GM23338 (cell line): ENCODE measurements around the gene EMD. TPM values are rescaled to one million over a fixed set of nuclear protein-coding genes. Genes with fewer than 3 reads are reported as not detected.

Experiments used
- ATAC-seq: fragments of 200-7000 bp; cut with Tn5 transposase; 3 replicates; pipeline ENCODE4 v1.9.1; 2020
- DNase-seq: peaks from one replicate; pipeline ENCODE4 v3.0.0-alpha.2; 2015; ENCODE audit warnings: low spot score
- H2AFZ ChIP-seq: fragments of 200-600 bp; sonication (generic); 2 replicates; pipeline ENCODE4 v1.8.0; 2016; ENCODE audit warnings: antibody characterized with exemption, mild to moderate bottlenecking, moderate library complexity
- H3F3A ChIP-seq: fragments of 200-600 bp; sonication (generic); replicated peaks from 2 replicates; pipeline ENCODE4 v1.8.0; 2017; ENCODE audit warnings: antibody characterized with exemption, mixed run types, low read depth
- H3K27ac ChIP-seq: fragments of 200-600 bp; sonication (generic); 2 replicates; pipeline ENCODE4 v1.6.1; 2016; ENCODE audit warnings: low read depth
- H3K27me3 ChIP-seq: fragments of 200-600 bp; sonication (generic); 2 replicates; pipeline ENCODE4 v1.8.0; 2016; ENCODE audit warnings: mild to moderate bottlenecking, mixed run types, moderate library complexity; ENCODE audit not compliant: insufficient read depth
- H3K36me3 ChIP-seq: fragments of 200-600 bp; sonication (generic); 2 replicates; pipeline ENCODE4 v1.8.0; 2016; ENCODE audit warnings: mild to moderate bottlenecking; ENCODE audit not compliant: insufficient read depth
- H3K4me1 ChIP-seq: fragments of 200-600 bp; sonication (generic); 2 replicates; pipeline ENCODE4 v1.8.0; 2016; ENCODE audit warnings: mild to moderate bottlenecking, moderate library complexity; ENCODE audit not compliant: insufficient read depth
- H3K4me2 ChIP-seq: fragments of 200-600 bp; sonication (generic); 2 replicates; pipeline ENCODE4 v1.7.1; 2017; ENCODE audit warnings: mixed run types
- H3K4me3 ChIP-seq: fragments of 200-600 bp; sonication (generic); 2 replicates; pipeline ENCODE4 v1.6.1; 2016; ENCODE audit warnings: mixed run types
- H3K79me2 ChIP-seq: fragments of 200-600 bp; sonication (generic); replicated peaks from 2 replicates; pipeline ENCODE4 v1.8.0; 2017; ENCODE audit warnings: mild to moderate bottlenecking; ENCODE audit not compliant: insufficient read depth
- H3K9me2 ChIP-seq: fragments of 200-600 bp; sonication (generic); 2 replicates; pipeline ENCODE4 v1.8.0; 2017; ENCODE audit not compliant: insufficient read depth
- H4K20me1 ChIP-seq: fragments of 200-600 bp; sonication (generic); replicated peaks from 2 replicates; pipeline ENCODE4 v1.8.0; 2017; ENCODE audit warnings: mild to moderate bottlenecking; ENCODE audit not compliant: insufficient read depth
- H3K27ac Mint-ChIP-seq: 2 replicates; pipeline ENCODE4 v1.8.0; 2020; ENCODE audit warnings: inconsistent platforms, mild to moderate bottlenecking, moderate library complexity, mixed read lengths
- H3K27me3 Mint-ChIP-seq: 3 replicates; pipeline ENCODE4 v1.8.0; 2022; ENCODE audit warnings: low read depth, mild to moderate bottlenecking, moderate library complexity, mixed read lengths, inconsistent platforms; ENCODE audit not compliant: insufficient read depth, poor library complexity
- H3K36me3 Mint-ChIP-seq: 3 replicates; pipeline ENCODE4 v1.8.0; 2021; ENCODE audit warnings: low read depth, mild to moderate bottlenecking, inconsistent platforms, moderate library complexity, mixed read lengths
- H3K4me1 Mint-ChIP-seq: 3 replicates; pipeline ENCODE4 v1.8.0; 2020; ENCODE audit warnings: mild to moderate bottlenecking, inconsistent platforms, mixed read lengths
- H3K4me3 Mint-ChIP-seq: 3 replicates; pipeline ENCODE4 v1.8.0; 2021; ENCODE audit warnings: moderate library complexity, mild to moderate bottlenecking, inconsistent platforms, mixed read lengths
- H3K9me3 Mint-ChIP-seq: 3 replicates; pipeline ENCODE4 v1.8.0; 2020; ENCODE audit warnings: moderate library complexity, mild to moderate bottlenecking, inconsistent platforms, mixed read lengths
- CREB1 ChIP-seq: fragments of 250-450 bp; sonication (Bioruptor Pico); IDR thresholded peaks from 2 replicates; pipeline ENCODE4 v1.5.0; 2020; ENCODE audit warnings: low read depth, mild to moderate bottlenecking, moderate library complexity
- JUNB ChIP-seq: IDR thresholded peaks from one replicate; pipeline ENCODE4 v1.6.1; 2016; ENCODE audit warnings: antibody characterized with exemption; ENCODE audit not compliant: unreplicated experiment
- NANOG ChIP-seq: IDR thresholded peaks from 2 replicates; pipeline ENCODE4 v1.6.1; 2016; ENCODE audit warnings: antibody characterized with exemption, borderline replicate concordance
- STAT1 ChIP-seq: IDR thresholded peaks from one replicate; pipeline ENCODE4 v1.6.1; 2016; ENCODE audit warnings: antibody characterized with exemption; ENCODE audit not compliant: unreplicated experiment
- ZNF114 ChIP-seq: fragments of 250-450 bp; sonication (Bioruptor Pico); IDR thresholded peaks from 2 replicates; pipeline ENCODE4 v1.5.0; 2020; ENCODE audit warnings: mild to moderate bottlenecking, moderate library complexity
- ZNF331 ChIP-seq: fragments of 250-450 bp; sonication (Bioruptor Pico); IDR thresholded peaks from 2 replicates; pipeline ENCODE4 v1.5.0; 2020; ENCODE audit warnings: low read depth, mild to moderate bottlenecking, moderate library complexity
- polyA plus RNA-seq: library from polyadenylated mRNA; unstranded; fragments of >200 nt; fragmentation: Nextera tagmentation; extraction: Ambion mirVana; gene quantifications from 2 replicates; pipeline ENCODE4 v1.2.1, GENCODE V29; 2016
- total RNA-seq: library from RNA; depleted of rRNA; stranded (reverse); fragments of >200 nt; shearing (Covaris generic); gene quantifications from 2 replicates; pipeline ENCODE4 v1.2.3, GENCODE V29; 2014
- TF ChIP-seq, protein P1 (sequence below): IDR thresholded peaks from one replicate; pipeline ENCODE4 v1.6.1; 2018; ENCODE audit warnings: antibody characterized with exemption; ENCODE audit not compliant: unreplicated experiment
- TF ChIP-seq, protein P2 (sequence below): fragments of 250-450 bp; sonication (Bioruptor Pico); IDR thresholded peaks from 2 replicates; pipeline ENCODE4 v1.5.0; 2020; ENCODE audit warnings: mild to moderate bottlenecking, moderate library complexity

The EMD gene
- total and polyA plus RNA-seq, 2 experiments from 2014 or later, result 74.2 to 78.6 TPM

DNA sequence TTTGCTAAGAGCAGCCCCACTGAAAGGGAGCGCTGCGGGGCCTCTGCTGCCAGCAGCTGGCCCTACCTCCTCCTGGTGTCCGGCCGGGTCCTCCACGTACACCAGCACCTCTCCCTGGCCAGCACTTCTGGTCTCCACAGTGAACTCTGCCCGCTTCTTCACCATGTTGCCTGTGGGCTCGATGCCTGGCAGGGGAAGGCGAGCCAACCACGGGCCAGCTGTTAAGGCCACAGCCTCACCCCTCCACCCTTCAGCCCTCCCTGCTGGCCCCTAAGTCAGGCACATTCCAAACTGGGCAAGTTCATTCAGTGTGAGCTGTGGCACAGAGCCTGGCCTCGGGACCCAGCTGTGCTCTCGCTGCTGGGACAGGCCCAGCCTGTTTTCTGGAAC lies 12.4 kb upstream of the EMD start:
- H3K27ac ChIP-seq, result 0 out of 2 replicates have a peak overlapping the region, but pooled peaks have one; percentile 19
- no peaks in the 10 kb centered on the region for H3K9me2 ChIP-seq
- no peak for TF ChIP-seq ZNF331 (CRISPR knock-in tag)
- DNase-seq (no peak), ATAC-seq (no peak)
- H3K27me3 ChIP-seq, result no peaks in the 10 kb centered on the region
- Mint-ChIP-seq H3K4me1 (no peaks in the 10 kb centered on the region; the same call in 2 of the 3 replicates), H3K27me3 (peaks cover 23% of the 10 kb centered on the region), H3K9me3 (peaks cover 5% of the 10 kb centered on the region; the same call in 2 of the 3 replicates), H3K36me3 (peaks cover 75% of the 10 kb centered on the region), H3K27ac (peak overlapping the region; percentile 70; the same call in 1 of the 2 replicates), H3K4me3 (no peak overlapping the region)
- H3K36me3 ChIP-seq, result peaks cover 9% of the 10 kb centered on the region
- no peak overlapping the region for H3K4me2 ChIP-seq
- peaks cover 6% of the 10 kb centered on the region for H4K20me1 ChIP-seq
- peaks cover 55% of the 10 kb centered on the region for H3K79me2 ChIP-seq
- H3K4me3 ChIP-seq, result no peak overlapping the region
- H3F3A ChIP-seq, result 0 out of 2 replicates have a peak, but pooled peaks cover 4% of the 10 kb centered on the region
- H2AFZ ChIP-seq, result no peak overlapping the region
- H3K4me1 ChIP-seq, result no peaks in the 10 kb centered on the region

DNA sequence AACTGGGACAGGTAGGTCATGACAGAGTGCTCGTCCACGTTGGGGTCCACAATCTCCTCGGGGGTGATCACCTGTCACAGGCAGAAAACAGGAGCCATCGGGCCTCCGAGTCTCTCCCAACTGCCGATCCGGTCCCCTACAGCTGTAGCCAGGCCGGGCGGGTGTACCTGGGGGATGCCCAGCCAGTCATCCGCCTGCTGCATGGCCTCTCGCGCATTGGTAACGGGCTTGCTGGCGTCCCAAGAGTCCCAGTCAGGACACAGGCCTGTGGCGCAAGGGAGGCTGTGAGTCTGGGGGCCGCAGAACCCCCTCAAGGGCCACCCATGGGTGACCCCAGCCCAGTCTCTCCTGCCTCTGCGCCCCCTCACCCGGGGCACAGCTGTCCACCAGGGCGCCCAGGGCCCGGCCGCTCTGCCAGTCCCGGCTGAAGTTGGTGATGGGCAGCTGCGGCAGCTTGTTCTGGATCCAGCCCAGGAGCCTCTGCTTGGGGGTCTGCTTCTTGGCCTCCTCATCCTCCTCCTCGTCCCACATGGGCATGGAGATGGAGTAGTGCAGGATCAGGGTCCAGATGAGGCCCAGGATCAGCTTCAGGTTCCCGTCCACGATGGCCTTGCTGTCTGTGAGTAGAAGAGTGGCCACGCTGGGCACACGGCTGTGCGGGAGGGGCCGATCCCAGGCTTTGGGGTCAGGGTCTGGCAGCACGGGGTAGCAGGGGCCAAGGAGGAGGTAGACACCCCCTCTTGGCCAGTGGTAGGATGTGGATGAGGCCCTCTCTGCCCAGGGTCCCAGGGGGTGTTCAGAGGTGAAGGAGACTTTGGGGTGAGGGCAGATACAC lies 11.4 kb upstream of the EMD start:
- Histone ChIP-seq H3K36me3 (peaks cover 7% of the 10 kb centered on the region), H3F3A (0 out of 2 replicates have a peak, but pooled peaks cover 4% of the 10 kb centered on the region), H3K4me3 (no peak overlapping the region), H3K4me2 (peak overlapping the region; percentile 81; the same call in 1 of the 2 replicates), H3K27me3 (no peaks in the 10 kb centered on the region), H4K20me1 (peaks cover 6% of the 10 kb centered on the region), H3K9me2 (no peaks in the 10 kb centered on the region), H2AFZ (no peak overlapping the region), H3K27ac (0 out of 2 replicates have a peak overlapping the region, but pooled peaks have one; percentile 80), H3K79me2 (peaks cover 49% of the 10 kb centered on the region), H3K4me1 (0 out of 2 replicates have a peak, but pooled peaks cover 4% of the 10 kb centered on the region)
- DNase-seq (no peak), ATAC-seq (no peak)
- peaks cover 66% of the 10 kb centered on the region for H3K36me3 Mint-ChIP-seq
- H3K4me3 Mint-ChIP-seq, result peak overlapping the region; percentile 91
- H3K27me3 Mint-ChIP-seq, result peaks cover 27% of the 10 kb centered on the region
- peaks cover 5% of the 10 kb centered on the region; the same call in 2 of the 3 replicates for H3K9me3 Mint-ChIP-seq
- H3K27ac Mint-ChIP-seq, result peak overlapping the region; percentile 74
- H3K4me1 Mint-ChIP-seq, result peaks cover 5% of the 10 kb centered on the region; the same call in 1 of the 3 replicates
- TF ChIP-seq JUNB (no peak), NANOG (no peak), ZNF114 (CRISPR knock-in tag) (no peak), CREB1 (CRISPR knock-in tag) (no peak), STAT1 (no peak)
- TF ChIP-seq, protein P1, sequence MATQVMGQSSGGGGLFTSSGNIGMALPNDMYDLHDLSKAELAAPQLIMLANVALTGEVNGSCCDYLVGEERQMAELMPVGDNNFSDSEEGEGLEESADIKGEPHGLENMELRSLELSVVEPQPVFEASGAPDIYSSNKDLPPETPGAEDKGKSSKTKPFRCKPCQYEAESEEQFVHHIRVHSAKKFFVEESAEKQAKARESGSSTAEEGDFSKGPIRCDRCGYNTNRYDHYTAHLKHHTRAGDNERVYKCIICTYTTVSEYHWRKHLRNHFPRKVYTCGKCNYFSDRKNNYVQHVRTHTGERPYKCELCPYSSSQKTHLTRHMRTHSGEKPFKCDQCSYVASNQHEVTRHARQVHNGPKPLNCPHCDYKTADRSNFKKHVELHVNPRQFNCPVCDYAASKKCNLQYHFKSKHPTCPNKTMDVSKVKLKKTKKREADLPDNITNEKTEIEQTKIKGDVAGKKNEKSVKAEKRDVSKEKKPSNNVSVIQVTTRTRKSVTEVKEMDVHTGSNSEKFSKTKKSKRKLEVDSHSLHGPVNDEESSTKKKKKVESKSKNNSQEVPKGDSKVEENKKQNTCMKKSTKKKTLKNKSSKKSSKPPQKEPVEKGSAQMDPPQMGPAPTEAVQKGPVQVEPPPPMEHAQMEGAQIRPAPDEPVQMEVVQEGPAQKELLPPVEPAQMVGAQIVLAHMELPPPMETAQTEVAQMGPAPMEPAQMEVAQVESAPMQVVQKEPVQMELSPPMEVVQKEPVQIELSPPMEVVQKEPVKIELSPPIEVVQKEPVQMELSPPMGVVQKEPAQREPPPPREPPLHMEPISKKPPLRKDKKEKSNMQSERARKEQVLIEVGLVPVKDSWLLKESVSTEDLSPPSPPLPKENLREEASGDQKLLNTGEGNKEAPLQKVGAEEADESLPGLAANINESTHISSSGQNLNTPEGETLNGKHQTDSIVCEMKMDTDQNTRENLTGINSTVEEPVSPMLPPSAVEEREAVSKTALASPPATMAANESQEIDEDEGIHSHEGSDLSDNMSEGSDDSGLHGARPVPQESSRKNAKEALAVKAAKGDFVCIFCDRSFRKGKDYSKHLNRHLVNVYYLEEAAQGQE, result no peak
- TF ChIP-seq, protein P2, sequence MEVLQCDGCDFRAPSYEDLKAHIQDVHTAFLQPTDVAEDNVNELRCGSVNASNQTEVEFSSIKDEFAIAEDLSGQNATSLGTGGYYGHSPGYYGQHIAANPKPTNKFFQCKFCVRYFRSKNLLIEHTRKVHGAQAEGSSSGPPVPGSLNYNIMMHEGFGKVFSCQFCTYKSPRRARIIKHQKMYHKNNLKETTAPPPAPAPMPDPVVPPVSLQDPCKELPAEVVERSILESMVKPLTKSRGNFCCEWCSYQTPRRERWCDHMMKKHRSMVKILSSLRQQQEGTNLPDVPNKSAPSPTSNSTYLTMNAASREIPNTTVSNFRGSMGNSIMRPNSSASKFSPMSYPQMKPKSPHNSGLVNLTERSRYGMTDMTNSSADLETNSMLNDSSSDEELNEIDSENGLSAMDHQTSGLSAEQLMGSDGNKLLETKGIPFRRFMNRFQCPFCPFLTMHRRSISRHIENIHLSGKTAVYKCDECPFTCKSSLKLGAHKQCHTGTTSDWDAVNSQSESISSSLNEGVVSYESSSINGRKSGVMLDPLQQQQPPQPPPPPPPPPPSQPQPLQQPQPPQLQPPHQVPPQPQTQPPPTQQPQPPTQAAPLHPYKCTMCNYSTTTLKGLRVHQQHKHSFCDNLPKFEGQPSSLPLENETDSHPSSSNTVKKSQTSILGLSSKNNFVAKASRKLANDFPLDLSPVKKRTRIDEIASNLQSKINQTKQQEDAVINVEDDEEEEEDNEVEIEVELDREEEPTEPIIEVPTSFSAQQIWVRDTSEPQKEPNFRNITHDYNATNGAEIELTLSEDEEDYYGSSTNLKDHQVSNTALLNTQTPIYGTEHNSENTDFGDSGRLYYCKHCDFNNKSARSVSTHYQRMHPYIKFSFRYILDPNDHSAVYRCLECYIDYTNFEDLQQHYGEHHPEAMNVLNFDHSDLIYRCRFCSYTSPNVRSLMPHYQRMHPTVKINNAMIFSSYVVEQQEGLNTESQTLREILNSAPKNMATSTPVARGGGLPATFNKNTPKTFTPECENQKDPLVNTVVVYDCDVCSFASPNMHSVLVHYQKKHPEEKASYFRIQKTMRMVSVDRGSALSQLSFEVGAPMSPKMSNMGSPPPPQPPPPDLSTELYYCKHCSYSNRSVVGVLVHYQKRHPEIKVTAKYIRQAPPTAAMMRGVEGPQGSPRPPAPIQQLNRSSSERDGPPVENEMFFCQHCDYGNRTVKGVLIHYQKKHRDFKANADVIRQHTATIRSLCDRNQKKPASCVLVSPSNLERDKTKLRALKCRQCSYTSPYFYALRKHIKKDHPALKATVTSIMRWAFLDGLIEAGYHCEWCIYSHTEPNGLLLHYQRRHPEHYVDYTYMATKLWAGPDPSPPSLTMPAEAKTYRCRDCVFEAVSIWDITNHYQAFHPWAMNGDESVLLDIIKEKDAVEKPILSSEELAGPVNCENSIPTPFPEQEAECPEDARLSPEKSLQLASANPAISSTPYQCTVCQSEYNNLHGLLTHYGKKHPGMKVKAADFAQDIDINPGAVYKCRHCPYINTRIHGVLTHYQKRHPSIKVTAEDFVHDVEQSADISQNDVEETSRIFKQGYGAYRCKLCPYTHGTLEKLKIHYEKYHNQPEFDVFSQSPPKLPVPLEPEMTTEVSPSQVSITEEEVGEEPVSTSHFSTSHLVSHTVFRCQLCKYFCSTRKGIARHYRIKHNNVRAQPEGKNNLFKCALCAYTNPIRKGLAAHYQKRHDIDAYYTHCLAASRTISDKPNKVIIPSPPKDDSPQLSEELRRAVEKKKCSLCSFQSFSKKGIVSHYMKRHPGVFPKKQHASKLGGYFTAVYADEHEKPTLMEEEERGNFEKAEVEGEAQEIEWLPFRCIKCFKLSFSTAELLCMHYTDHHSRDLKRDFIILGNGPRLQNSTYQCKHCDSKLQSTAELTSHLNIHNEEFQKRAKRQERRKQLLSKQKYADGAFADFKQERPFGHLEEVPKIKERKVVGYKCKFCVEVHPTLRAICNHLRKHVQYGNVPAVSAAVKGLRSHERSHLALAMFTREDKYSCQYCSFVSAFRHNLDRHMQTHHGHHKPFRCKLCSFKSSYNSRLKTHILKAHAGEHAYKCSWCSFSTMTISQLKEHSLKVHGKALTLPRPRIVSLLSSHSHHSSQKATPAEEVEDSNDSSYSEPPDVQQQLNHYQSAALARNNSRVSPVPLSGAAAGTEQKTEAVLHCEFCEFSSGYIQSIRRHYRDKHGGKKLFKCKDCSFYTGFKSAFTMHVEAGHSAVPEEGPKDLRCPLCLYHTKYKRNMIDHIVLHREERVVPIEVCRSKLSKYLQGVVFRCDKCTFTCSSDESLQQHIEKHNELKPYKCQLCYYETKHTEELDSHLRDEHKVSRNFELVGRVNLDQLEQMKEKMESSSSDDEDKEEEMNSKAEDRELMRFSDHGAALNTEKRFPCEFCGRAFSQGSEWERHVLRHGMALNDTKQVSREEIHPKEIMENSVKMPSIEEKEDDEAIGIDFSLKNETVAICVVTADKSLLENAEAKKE (CRISPR knock-in tag), result no peak
